Superior temporal gyrus (tissue), 1 donor: ENCODE data around the gene ZNF764.
"Not testable (repeated sequence)": the region's sequence is repeated elsewhere in the genome, so short reads cannot be mapped to it uniquely, and the experiment has no call there.

Experiments used
- DNase-seq: peaks from one replicate; pipeline ENCODE4 v3.0.0-alpha.2; 2016; ENCODE audit errors: extremely low spot score

The ZNF764 gene

GRCh38 chr16:30548416-30549253 lies 9.5 kb downstream of the ZNF764 start:
- DNase-seq: no peak

GRCh38 chr16:30546115-30546514 lies 12.1 kb downstream of the ZNF764 start:
- no peak for DNase-seq

DNA sequence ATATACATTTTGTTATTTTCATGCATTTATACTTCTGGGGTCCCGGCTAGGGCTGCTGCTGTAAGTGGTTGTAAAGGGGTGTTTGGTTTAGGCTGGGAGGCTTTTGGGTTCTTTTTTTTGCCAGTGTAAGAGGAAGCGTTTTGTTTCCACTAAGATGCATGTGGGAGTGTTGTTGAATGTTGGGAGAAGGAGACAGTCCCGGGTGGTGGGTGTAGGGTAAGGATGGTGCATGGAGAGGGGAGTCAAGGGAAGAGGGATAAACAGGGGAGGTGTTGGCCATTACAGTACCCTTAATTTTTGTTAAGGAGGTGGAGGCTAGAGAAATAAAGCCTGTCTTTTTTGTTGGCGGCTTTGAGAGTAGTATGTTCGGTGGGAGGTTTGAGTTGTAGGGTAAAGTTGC lies 15.1 kb downstream of the ZNF764 start:
- DNase-seq: no peak

- no peak for DNase-seq
These were observed 16.5 kb downstream of the ZNF764 start for GRCh38 chr16:30541502-30542329.

DNA sequence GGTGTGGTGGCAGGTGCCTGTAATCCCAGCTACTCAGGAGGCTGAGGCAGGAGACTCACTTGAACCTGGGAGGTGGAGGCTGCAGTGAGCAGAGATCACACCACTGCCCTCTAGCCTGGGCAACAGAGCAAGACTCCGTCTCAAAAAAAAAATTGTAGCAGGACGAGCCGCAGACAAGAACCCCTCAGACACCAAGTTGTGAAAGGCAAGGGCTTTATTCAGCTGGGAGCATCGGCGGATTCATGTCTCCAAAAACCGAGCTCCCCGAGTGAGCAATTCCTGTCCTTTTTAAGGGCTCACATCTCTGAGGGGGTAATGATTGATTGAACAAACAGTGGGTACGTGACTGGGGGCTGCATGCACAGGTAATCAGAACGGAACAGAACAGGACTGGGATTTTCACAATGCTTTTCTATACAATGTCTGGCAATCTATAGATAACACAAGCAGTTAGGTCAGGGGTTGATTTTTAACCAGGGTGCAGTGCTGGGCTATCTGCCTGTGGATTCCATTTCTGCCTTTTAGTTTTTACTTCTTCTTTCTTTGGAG lies 17.2 kb downstream of the ZNF764 start:
- DNase-seq: not testable (repeated sequence)

DNA sequence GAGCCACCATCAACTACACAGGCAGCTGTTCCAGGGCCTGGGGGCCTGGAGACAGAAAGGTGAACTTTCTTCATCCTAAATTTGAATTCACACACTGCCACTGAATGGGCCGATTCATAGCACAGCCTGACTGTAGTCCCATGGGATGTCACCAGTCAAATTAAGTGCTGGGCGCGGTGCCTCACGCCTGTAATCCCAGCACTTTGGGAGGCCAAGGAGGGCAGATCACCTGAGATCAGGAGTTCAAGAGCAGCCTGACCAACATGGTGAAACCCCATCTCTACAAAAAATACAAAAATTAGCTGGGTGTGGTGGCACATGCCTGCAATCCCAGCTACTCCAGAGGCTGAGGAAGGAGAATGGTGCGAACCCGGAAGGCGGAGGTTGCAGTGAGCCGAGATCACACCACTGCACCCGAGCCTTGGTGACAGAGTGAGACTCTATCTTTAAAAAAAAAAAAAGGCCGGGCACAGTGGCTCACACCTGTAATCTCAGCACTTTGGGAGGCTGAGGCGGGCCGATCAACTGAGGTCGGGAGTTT lies 18.1 kb downstream of the ZNF764 start:
- not testable (repeated sequence) for DNase-seq

DNA sequence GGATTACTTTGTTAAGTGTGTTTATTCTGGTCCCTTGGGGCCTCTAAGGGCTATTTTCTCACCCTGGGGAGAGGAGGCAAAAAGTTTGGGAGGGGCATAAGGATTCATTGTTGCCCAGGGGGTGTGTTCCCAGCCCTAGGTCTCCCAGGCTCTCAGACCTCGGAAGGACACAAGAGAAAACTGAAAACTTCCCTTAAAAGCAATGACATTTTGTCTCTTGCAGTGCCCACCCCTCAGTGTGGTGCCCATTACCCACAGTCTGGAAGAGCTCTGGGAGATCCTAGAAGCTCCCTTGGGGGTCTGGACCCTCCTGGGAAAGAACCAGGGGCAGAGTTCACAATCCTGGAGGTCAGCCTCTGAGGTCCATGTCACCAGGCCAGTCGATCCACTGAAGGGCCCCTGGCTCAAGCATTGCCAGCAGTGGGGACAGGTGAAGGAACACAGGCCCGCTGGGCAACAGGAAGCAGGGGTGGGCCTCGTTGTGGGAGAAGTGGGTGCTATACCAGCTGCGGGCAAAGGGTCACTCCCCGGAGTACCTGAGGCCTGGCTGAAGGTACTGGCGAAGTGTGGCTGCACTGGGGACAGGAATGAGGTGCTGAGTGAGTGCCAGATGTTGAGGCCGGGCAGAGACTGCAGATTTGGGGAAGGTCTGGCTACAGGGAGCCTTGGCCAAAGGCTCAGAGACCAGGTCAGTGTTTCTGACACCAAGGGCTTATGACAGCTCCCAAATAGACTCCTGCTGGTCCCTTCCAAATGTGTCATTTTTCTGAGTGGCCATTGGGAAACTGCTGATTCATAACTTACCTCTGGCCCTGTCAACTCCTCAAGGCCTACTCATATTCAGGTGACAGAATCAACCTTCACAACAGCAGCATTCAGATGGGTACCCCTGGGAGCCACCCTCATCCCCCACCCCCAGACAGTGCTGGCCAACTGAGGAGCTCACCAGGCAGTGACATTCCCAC lies 18.9 kb downstream of the ZNF764 start:
- DNase-seq: no peak

DNA sequence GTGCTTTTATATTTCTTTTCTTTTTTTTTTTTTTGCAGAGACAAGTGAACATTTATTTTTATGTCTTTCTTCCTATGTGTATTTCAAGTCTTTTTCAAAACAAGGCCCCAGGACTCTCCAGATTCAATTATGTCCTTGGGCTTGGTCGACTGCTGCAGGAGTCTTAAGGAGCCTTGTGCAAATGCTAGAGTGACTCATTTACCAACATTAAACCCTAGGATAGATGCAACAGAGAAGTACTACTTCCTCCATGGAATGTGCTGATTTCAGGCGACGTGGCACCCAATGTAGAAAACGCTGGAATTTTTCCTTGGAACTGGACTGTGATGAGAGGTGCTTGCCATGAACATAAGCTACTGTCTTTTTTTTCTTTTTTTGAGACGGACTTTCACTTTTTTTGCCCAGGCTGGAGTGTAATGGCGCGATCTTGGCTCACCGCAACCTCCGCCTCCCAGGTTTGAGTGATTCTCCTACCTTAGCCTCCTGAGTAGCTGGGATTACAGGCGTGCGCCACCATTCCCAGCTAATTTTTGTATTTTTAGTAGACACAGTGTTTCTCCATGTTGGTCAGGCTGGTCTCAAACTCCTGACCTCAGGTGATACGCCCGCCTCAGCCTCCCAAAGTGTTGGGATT lies 21.7 kb downstream of the ZNF764 start:
- DNase-seq: not testable (repeated sequence)

- no peak for DNase-seq
These were observed 22.4 kb downstream of the ZNF764 start for GRCh38 chr16:30535777-30536190.

DNA sequence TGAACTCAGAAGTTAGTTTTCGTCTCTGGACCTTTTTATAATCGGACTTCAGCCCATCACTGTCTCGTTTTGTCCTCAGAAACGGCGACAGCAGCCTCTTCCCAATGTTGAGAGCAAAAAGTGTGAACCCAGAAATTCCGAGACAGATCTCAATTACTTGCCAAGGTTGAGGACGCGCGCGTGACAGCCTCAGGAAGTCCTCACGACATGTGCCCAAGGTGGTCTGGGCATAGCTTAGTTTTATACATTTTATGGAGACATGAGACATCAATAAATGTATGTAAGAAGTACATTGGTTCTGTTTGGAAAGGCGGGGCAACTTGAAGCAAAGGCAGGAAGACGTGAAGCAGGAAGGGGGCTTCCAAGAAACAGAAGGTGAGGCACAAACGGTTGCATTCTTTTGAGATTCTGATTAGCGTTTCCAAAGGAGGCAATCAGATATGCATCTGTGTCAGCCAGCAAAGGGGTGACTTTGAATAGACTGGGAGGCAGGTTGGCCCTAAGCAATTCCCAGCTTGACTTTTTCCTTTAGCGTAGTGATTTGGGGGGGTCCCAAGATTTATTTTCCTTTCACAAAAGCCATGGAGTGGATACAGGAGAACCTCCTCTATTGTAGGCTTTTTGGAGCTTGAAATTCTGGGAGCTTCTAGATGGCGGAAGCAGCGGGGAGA lies 22.9 kb downstream of the ZNF764 start:
- peak; percentile 38 for DNase-seq

DNA sequence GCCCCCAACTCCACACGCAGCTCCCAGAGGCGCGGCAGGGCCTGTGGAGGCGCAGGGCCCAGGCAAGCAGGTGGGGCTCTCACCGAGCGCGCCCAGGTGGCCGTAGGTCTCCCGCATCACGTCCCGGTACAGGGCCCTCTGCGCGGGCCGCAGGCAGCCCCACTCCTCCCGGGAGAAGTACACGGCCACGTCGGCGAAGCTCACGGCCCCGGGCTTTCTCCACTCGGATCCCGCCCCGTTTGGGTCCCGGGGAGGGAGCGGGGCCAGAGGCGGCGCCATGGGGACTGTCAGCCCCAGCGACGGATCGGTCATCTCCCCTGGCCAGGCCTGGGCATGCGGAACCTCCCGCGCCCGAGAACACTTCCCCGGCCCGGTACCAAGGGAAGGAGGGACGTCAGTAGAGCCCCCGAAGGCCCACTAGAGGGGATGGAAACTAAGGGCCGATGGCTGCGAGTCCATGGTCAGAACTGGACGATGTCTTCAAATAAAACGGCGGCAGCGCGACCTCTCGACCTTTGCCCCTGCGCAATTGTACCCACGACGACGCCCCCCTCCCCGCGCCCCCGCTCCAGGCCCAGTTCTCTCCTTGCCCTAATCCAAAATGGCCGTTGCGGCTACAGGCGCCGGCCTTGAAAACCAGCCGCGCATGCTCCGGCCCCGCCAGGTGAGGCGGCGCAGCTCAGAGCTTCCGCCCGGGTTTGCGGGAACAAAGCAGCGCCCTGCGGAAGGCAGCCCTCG lies 23.6 kb downstream of the ZNF764 start, which contains the start of gene ZNF747:
TSS of gene ZNF747 (minus strand) at position 491 of the 738 bp plus-strand sequence. CDS start at position 312, 179 bp downstream.
- peak; percentile 96 for DNase-seq

DNA sequence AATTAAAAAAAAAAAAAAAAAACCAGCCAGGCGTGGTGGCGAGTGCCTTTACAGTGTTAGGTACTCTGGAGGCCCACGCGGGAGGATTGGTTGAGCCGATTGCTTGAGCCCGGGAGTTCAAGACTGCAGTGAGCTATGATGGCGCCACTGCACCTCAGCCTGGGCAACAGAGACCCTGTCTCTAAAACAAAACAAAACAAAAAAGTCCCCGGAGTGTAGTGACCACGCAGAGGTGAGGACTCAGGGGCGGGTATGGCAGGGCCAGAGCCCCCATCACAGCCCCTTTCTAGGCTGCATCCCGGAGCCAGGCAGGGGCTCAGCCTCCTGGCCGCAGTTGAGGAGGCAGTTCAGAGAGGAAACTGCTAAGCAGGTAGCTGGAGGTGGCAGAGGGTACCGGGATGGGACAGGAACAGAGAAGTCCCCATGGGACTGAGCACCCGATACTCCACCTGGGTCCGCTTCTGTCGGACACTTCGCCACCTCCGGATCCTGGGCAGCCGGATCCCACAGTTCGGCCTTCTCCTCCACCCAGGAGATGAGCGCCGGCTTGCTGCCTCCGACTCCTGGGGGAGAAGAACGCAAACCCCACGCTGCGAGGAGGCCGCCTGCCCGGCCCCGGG lies 24.3 kb downstream of the ZNF764 start:
- DNase-seq: no peak

DNA sequence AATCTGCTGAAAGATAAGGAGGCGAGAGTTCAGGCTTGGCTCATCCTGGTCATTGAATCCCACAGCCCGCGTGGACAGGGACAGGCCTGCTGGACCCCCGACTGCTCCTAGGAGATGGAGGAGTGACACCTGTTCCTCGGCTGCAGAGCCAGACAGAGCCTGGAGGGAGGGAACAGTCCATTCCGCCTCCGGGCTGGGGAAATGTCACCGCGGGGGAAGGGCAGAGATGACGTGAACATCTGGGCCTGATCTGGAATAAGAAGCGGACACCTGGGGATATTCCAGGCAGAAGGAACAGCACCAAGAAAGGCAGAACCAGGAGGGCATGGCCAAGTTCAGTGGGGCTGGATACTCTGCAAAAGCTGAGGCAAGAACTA lies 25.0 kb downstream of the ZNF764 start:
- DNase-seq: no peak

DNA sequence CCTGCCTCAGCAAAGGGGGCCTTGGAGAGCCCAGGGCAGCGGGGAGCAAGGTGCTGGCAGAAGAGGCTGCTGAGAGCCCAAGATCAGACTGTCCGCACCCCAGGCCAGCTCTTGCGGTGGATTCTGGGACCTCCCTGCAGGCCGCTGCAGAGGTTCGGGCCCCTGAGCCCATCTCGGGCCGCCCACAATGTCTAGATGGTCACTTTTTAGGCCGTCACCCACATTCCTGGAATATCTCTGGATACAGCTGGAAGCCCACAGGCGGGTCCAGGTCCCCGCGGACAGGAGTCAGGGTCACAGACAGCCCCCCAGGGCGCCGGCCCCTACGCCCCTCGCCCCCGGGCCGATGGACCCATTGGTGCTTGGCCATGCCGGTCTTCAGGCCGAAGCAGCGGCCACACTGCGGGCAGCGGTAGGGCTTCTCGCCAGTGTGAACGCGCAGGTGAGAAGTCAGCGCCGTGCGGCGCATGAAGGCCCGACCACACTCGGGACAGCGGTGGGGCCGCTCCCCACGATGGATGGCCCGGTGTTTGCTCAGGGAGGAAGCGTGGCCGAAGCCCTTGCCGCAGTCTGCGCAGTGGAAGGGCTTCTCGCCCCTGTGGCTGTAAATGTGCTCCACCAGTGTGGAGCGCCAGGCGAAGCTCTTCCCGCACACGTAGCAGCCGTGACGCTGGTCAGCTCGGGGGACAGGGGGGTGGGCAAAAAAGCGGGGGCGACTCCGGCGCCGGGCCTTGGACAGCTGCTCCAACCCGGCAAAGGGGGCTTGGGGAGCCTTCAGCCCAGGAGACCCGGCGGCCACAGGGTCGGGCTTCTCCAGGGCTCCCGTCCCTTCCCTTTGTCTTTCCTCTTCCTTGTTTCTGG lies 25.7 kb downstream of the ZNF764 start:
- DNase-seq: no peak

- no peak for DNase-seq
These were observed 27.8 kb downstream of the ZNF764 start for GRCh38 chr16:30530163-30531037.

DNA sequence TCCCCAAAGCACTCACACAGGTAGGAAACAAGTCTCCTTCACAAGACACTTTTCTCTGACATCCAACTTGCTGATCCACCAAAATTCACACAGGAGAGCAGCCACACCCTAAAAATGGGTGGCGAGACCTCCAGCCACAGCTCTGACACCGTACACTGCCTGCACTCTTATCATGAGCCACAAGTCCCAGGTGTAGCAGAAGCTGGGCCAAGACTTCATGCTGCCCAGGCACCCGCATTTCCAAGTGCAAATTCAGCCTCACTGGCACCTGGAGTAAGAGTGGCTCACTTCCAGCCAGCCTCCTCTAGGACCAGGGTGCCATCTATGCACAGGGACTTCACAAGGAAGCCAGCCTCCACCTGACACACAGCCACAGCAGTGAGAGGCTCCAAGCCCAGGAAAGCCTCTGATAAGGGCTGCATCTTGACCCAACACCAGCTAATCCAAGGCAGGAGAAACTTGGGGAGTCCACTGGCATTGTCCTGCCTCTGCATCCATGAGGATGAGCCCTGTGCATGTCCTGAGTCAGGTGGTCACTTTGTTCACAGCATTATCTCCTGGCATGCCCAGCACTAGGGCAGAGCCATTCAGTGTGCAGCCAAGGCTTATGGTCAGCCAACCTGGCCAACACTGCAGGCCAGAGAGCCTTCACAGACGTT lies 29.2 kb downstream of the ZNF764 start:
- no peak for DNase-seq
